ENCODE measurements around the gene SPEF2.
A peak's percentile ranks its signal among the peaks of the same experiment; 100 is the strongest.

The SPEF2 gene

GRCh38 chr5:35707659-35708058, 90.0 kb downstream of the SPEF2 start:
- DNase-seq (ENCODE audit: low read depth, low spot score), result no peak

DNA sequence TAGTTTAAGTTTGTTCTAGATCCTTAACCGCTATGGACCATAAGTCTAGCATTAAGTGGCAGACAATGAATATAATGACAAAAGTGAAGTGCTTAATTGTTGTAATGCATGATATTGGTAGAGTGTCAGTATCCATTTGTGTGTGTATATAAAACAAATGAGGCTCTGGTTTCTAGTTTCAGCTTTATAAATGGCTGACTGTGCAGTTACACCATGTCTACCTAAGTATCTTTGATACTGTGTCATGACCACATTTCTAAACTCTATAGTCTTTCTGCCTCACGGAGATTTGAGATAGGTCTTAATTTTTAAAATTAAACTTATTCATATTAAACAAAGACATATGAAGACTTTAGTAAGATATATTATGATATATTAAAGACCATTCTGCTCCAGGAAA, 92.0 kb downstream of the SPEF2 start:
- no peak for DNase-seq (ENCODE audit: low read depth, low spot score)

DNA sequence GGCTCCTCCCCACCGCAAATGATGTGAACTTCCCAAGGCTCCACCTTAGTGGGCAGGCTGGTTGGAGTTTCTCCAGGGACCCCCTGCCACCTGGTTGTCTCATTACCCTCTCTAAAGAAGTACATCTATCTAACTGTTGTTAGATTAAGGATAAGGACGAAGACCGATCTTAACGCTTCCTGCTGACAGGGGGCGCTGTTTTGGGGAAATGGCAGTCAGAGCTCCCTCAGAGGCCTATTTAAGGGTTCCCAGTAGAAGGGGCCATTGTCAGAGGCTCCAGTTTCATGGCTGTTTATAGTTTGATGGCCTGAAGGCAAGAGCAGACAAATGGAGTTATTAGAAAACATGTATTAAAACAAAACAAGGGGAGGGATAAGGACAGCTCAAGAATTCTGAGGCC, 100.1 kb downstream of the SPEF2 start:
- DNase-seq (ENCODE audit: low read depth, low spot score), result no peak

DNA sequence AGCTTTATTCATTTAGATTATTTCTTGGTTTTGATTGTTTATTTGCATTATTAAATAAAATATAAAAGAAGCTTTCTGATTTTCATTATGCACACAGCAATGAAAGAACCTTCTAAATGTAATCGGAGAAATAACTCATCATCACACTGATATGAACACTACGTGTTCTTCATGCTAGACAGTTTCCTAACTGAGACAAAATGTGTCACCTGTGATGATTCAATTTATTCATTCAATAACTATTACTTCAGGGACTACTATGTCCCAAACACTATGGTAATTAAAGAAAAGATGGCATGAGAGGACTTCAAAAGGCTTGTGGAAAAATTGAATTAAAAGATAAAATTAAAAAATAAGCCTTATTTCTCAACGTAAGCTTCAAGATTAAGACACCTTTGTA, 118.1 kb downstream of the SPEF2 start:
- DNase-seq (ENCODE audit: low read depth, low spot score), result no peak

DNA sequence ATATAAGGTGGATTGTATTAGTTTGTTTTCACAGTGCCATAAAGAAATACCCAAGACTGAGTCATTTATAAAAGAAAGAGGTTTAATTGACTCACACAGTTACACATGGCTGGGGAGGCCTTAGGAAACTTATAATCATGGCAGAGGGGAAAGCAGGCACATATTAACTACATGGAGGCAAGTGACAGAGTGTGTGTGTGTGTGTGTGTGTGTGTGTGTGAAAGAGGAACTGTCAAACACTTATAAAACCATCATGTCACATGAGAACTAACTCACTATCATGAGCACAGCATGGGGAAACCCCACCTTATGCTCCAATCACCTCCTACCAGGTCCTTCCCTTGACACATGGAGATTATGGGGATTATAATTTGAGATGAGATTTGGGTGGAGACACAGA, 118.6 kb downstream of the SPEF2 start:
- DNase-seq (ENCODE audit: low read depth, low spot score), result no peak

GRCh38 chr5:35741126-35741716, 123.6 kb downstream of the SPEF2 start:
- DNase-seq (ENCODE audit: low read depth, low spot score), result no peak

DNA sequence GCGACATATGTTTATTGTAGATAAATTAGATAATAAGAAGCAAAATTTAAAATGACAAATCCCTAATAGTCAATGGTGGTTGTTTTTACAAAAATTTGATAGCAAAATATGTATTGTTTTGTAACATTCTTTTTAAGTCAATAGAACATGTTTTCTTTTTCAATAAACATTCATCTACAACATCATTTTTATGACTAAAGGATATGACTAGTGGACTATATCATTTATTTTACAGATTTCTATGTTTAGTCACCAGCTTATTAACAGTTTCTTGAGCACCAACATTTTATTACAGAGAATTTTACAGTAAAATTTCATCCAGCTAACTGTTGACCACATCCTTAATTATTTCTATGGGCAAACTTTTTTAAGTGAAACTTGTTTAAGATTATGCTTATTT, 124.3 kb downstream of the SPEF2 start:
- DNase-seq (ENCODE audit: low read depth, low spot score), result no peak

- DNase-seq (ENCODE audit: low read depth, low spot score), result no peak
Observed at GRCh38 chr5:35743644-35744043, 126.0 kb downstream of the SPEF2 start.

DNA sequence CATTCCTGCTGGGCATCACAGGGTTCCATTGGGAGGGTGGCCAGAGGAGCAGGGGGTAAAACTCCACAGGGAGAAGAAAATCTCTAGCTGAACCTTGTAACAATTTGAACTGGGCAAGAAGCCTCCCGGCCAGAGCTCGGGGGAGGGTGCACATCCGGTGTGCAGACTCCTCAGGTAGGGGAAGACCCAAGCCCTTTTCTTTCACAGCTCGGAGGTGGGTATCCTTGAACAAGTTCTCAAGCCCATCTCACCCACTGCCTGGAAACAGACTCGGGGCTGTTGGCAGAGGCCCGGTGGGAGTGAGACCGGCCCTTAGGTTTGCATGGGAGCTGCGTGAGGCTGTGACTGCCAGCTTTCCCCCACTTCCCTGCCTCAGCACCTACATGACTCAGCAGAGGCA, 127.5 kb downstream of the SPEF2 start:
- no peak for DNase-seq (ENCODE audit: low read depth, low spot score)

DNA sequence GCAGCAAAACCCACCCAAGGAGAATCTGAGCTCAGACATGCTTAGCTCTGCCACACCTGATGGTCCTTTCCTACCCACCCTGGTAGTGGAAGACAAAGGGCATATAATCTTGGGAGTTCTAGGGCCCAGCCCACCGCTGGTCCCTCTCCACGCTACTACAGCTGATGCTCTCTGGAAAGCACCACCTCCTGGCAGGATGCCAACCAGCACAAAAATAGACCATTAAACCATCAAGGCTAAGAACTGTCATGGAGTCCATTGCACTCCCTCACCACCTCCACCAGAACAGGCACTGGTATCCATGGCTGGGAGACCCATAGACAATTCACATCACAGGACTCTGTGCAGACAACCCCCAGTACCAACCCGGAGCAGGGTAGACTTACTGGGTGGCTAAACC, 128.0 kb downstream of the SPEF2 start:
- DNase-seq (ENCODE audit: low read depth, low spot score), result no peak

- no peak for DNase-seq (ENCODE audit: low read depth, low spot score)
Observed at GRCh38 chr5:35752012-35752411, 134.3 kb downstream of the SPEF2 start.

- no peak for DNase-seq (ENCODE audit: low read depth, low spot score)
Observed at GRCh38 chr5:35753500-35753899, 135.8 kb downstream of the SPEF2 start.

DNA sequence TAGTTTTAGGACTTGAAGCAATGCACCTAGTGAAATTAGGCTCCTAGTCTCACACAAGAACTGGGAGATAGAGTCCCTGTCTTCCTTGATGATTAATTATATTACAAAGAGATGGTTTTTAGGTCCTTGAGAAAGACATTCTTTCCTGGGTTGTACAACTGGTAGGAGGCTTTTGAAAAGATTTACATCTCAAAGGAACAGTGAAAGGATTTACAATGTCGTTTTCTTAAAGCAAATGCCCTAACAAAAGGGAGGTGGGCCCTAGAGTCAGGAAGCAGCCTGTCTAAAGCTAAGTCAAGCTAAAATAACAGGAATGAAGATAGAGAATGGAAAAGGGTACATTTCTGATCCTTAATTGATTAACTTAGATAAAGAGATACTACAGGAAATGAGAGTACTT, 136.8 kb downstream of the SPEF2 start:
- DNase-seq (ENCODE audit: low read depth, low spot score), result no peak

DNA sequence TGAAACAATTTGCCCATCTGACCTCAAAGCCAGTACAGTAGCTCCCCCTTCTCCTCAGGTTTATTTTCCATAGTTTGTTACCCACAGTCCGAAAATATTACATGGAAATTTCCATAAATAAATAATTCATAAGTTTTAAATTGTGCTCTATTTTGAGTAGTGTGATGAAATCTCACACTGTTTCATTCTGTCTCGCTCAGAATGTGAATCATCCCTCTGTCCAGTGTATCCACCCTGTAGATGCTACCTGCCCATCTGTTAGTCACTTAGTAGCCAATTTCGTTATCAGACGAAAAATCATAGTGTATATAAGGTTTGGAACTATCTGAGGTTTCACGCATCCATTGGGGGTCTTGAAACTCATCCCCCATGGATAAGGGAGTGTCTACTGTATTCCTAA, 138.3 kb downstream of the SPEF2 start:
- no peak for DNase-seq (ENCODE audit: low read depth, low spot score)

- no peak for DNase-seq (ENCODE audit: low read depth, low spot score)
Observed at GRCh38 chr5:35758151-35758724, 140.6 kb downstream of the SPEF2 start.

DNA sequence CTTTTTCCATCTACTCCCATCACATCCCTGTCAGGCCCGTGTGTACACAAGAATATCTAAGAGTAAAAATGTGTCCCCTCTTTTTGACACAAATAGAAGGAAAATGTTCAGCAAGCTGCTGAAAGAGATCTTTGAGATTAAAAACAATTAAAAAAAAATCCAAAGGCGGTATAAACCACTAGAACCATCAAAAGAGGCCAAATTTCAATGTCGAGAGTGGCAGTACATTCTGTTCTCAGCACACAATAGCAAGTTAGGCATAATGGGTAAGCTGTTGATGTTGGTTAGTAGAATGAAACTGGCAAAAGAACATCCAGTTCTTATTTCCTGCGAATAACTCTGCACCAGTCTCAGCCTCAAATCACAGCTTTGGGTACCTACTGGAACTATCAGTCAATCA, 143.9 kb downstream of the SPEF2 start:
- DNase-seq (ENCODE audit: low read depth, low spot score), result no peak

DNA sequence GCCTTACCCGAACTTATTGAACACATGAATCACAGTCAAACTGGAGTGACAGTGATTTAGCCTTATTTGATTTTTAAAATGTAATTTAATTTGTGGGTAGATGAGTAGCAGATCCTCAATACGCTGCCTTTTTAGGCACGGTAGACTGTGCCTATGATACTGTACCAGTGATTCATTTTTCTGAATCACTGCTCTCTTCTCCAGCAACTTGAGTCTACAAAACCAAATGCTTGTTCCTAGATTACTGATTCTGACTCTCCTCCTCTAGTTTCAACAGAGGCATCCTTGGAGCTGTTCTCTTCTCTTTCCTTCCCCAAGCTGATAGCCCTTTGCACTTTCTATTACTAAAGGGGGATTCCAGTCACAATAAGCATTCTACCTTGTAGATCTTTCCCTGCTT, 144.7 kb downstream of the SPEF2 start:
- DNase-seq (ENCODE audit: low read depth, low spot score), result no peak

- no peak for DNase-seq (ENCODE audit: low read depth, low spot score)
Observed at GRCh38 chr5:35765921-35766320, 148.3 kb downstream of the SPEF2 start.

- no peak for DNase-seq (ENCODE audit: low read depth, low spot score)
Observed at GRCh38 chr5:35771300-35771699, 153.6 kb downstream of the SPEF2 start.

GRCh38 chr5:35771839-35772238, 154.2 kb downstream of the SPEF2 start:
- DNase-seq (ENCODE audit: low read depth, low spot score), result no peak

- DNase-seq (ENCODE audit: low read depth, low spot score), result no peak
Observed at GRCh38 chr5:35773967-35774366, 156.3 kb downstream of the SPEF2 start.

GRCh38 chr5:35776757-35777156, 159.1 kb downstream of the SPEF2 start:
- DNase-seq (ENCODE audit: low read depth, low spot score), result no peak

- DNase-seq (ENCODE audit: low read depth, low spot score), result peak; percentile 52
Observed at GRCh38 chr5:35777358-35778087, 159.9 kb downstream of the SPEF2 start.
